ENCODE results near the gene LINGO3. TPM values are rescaled to one million over a fixed set of nuclear protein-coding genes. Genes with fewer than 3 reads are reported as not detected.
"Not testable (repeated sequence)": the region's sequence is repeated elsewhere in the genome, so short reads cannot be mapped to it uniquely, and the experiment has no call there.

Gene LINGO3
- total and polyA plus RNA-seq, 2 donors (not counting 1 experiment from before 2014, with no cell fraction given), result 1.1 to 3.9 TPM

DNA sequence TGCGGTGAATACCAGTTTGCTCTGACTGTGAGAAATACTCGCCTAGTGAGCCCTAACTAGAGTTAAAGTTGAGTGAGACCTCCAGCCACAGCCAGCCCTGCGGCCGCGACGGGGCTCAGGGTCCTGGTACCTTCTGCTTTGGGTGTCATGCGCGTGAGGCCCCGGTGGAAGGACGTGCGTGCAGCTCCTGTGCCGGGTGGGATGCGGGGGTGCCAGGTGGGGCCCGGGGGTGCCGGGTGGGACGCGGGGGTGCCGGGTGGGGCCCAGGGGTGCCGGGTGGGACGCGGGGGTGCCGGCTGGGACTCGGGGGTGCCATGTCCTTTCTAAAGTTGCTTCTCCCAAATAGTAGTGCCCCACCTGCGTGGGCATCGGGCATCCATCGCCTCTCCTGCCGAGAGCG lies 43.6 kb upstream of the LINGO3 start:
- Histone ChIP-seq H3K4me1 (ENCODE audit: control insufficient read depth in 2 of 2, insufficient read depth in 2 of 2, low read length in 2 of 2) (no peaks in the 10 kb centered on the region), H3K9me3 (ENCODE audit: control extremely low read depth in 1 of 3, control insufficient read depth in 2 of 3, insufficient read depth in 1 of 3, low read length in 2 of 3) (no peaks in the 10 kb centered on the region), H3K27me3 (replicated peaks in 1 of 4; ENCODE audit: control extremely low read depth in 1 of 4, control insufficient read depth in 3 of 4, insufficient read depth in 4 of 4, low read length in 3 of 4) (no peaks in the 10 kb centered on the region), H3K4me3 (ENCODE audit: control extremely low read depth in 1 of 5, extremely low read depth in 1 of 5, insufficient read depth in 1 of 5, low read depth in 2 of 5, low read length in 4 of 5) (no peak overlapping the region), H3K27ac (ENCODE audit: low read length in 2 of 2) (no peak overlapping the region), H3K9ac (ENCODE audit: low read length) (no peak overlapping the region), H3K79me2 (ENCODE audit: control insufficient read depth, insufficient read depth, low read length) (peaks cover 6% of the 10 kb centered on the region), H4K20me1 (ENCODE audit: control insufficient read depth, insufficient read depth, low read length, poor library complexity, severe bottlenecking) (peaks cover 12% of the 10 kb centered on the region), H3K4me2 (replicated peaks; ENCODE audit: low read depth, low read length, poor library complexity, severe bottlenecking) (no peak overlapping the region), H3K36me3 (replicated peaks in 1 of 2; ENCODE audit: control extremely low read depth in 1 of 2, control insufficient read depth in 1 of 2, extremely low read depth in 1 of 2, insufficient read depth in 2 of 2, low read length in 1 of 2) (peaks cover 0 to 39% of the 10 kb centered on the region in 2 experiments), H2AFZ (ENCODE audit: insufficient read depth, low read depth, low read length, poor library complexity, severe bottlenecking) (no peak overlapping the region)
- 97% methylated on average over 28 of the region's 28 CpGs for WGBS (ENCODE audit: insufficient coverage)
- H3K4me3 Mint-ChIP-seq, result no peak overlapping the region
- H3K27me3 Mint-ChIP-seq, result no peaks in the 10 kb centered on the region
- H3K27ac Mint-ChIP-seq, result no peak overlapping the region
- ChIA-PET POLR2A (interaction anchor here (0.6 kb wide), 1 partner anchor 173 kb away, joined by 3 read pairs; no protein-coding TSS in a partner anchor), CTCF (interaction anchor here (1.3 kb wide), 1 partner anchor 40 kb away, joined by 4 read pairs; no protein-coding TSS in a partner anchor)
- DNase-seq, result no peak
- H3K9me3 Mint-ChIP-seq (ENCODE audit: insufficient read depth), result no peaks in the 10 kb centered on the region
- no peak for TF ChIP-seq EZH2 (IDR thresholded peaks at IDR 0.05; ENCODE audit: borderline replicate concordance, insufficient read depth, low read depth, low read length, poor library complexity, severe bottlenecking)
- TF ChIP-seq, protein P1, sequence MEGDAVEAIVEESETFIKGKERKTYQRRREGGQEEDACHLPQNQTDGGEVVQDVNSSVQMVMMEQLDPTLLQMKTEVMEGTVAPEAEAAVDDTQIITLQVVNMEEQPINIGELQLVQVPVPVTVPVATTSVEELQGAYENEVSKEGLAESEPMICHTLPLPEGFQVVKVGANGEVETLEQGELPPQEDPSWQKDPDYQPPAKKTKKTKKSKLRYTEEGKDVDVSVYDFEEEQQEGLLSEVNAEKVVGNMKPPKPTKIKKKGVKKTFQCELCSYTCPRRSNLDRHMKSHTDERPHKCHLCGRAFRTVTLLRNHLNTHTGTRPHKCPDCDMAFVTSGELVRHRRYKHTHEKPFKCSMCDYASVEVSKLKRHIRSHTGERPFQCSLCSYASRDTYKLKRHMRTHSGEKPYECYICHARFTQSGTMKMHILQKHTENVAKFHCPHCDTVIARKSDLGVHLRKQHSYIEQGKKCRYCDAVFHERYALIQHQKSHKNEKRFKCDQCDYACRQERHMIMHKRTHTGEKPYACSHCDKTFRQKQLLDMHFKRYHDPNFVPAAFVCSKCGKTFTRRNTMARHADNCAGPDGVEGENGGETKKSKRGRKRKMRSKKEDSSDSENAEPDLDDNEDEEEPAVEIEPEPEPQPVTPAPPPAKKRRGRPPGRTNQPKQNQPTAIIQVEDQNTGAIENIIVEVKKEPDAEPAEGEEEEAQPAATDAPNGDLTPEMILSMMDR (IDR thresholded peaks at IDR 0.05), result no peak
- intact Hi-C loops (cut with micrococcal nuclease), result no loop called here
- no peak for ATAC-seq (ENCODE audit: low read depth)
- no peaks in the 10 kb centered on the region for H3K4me1 Mint-ChIP-seq

DNA sequence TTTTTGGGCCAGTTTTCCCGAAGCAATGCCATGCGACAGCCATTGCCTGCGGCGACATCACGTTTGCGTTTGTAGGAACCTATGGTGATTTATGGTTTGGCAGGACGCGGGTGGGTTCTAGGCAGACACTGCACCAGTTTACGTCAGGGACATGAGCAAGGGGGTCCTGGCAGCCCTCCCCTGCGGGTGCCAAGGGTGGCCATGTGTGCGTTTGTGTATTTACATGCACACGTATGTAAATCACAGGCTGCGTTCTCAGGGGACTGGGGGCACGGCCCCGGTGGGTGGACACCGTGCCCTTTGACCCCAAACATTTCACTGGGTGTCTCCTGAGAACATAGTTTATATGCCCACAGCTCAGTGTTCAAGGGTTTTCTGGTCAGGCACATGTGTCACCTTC lies 42.7 kb upstream of the LINGO3 start:
- 96% methylated on average over 16 of the region's 16 CpGs for WGBS (ENCODE audit: insufficient coverage)
- ChIA-PET CTCF (interaction anchor here (0.5 kb wide), 1 partner anchor 331 kb away, joined by 3 read pairs; no protein-coding TSS in a partner anchor), POLR2A (no interaction called here)
- intact Hi-C loops (cut with micrococcal nuclease), result no loop called here
- H3K36me3 ChIP-seq (replicated peaks in 1 of 2; ENCODE audit: control extremely low read depth in 1 of 2, control insufficient read depth in 1 of 2, extremely low read depth in 1 of 2, insufficient read depth in 2 of 2, low read length in 1 of 2), result peaks cover 0 to 46% of the 10 kb centered on the region in 2 experiments
- H3K9me3 ChIP-seq (ENCODE audit: control extremely low read depth in 1 of 3, control insufficient read depth in 2 of 3, insufficient read depth in 1 of 3, low read length in 2 of 3), result no peaks in the 10 kb centered on the region
- no peak for TF ChIP-seq EZH2 (IDR thresholded peaks at IDR 0.05; ENCODE audit: borderline replicate concordance, insufficient read depth, low read depth, low read length, poor library complexity, severe bottlenecking)
- TF ChIP-seq, protein P1 (IDR thresholded peaks at IDR 0.05), result no peak
- H3K27me3 Mint-ChIP-seq, result no peaks in the 10 kb centered on the region
- no peak overlapping the region for H3K27ac Mint-ChIP-seq
- H3K4me1 ChIP-seq (ENCODE audit: control insufficient read depth in 2 of 2, insufficient read depth in 2 of 2, low read length in 2 of 2), result no peaks in the 10 kb centered on the region
- no peak overlapping the region for H3K9ac ChIP-seq (ENCODE audit: low read length)
- H3K27me3 ChIP-seq (replicated peaks in 1 of 4; ENCODE audit: control extremely low read depth in 1 of 4, control insufficient read depth in 3 of 4, insufficient read depth in 4 of 4, low read length in 3 of 4), result no peaks in the 10 kb centered on the region
- H3K79me2 ChIP-seq (ENCODE audit: control insufficient read depth, insufficient read depth, low read length), result peaks cover 6% of the 10 kb centered on the region
- H3K9me3 Mint-ChIP-seq (ENCODE audit: insufficient read depth), result no peaks in the 10 kb centered on the region
- H3K4me2 ChIP-seq (replicated peaks; ENCODE audit: low read depth, low read length, poor library complexity, severe bottlenecking), result no peak overlapping the region
- ATAC-seq (ENCODE audit: low read depth), result no peak
- H4K20me1 ChIP-seq (ENCODE audit: control insufficient read depth, insufficient read depth, low read length, poor library complexity, severe bottlenecking), result peaks cover 12% of the 10 kb centered on the region
- no peak overlapping the region for H3K27ac ChIP-seq (ENCODE audit: low read length in 2 of 2)
- H3K4me3 Mint-ChIP-seq, result no peak overlapping the region
- no peak overlapping the region for H2AFZ ChIP-seq (ENCODE audit: insufficient read depth, low read depth, low read length, poor library complexity, severe bottlenecking)
- DNase-seq, result no peak
- H3K4me1 Mint-ChIP-seq, result no peaks in the 10 kb centered on the region
- no peak overlapping the region for H3K4me3 ChIP-seq (ENCODE audit: control extremely low read depth in 1 of 5, extremely low read depth in 1 of 5, insufficient read depth in 1 of 5, low read depth in 2 of 5, low read length in 4 of 5)

DNA sequence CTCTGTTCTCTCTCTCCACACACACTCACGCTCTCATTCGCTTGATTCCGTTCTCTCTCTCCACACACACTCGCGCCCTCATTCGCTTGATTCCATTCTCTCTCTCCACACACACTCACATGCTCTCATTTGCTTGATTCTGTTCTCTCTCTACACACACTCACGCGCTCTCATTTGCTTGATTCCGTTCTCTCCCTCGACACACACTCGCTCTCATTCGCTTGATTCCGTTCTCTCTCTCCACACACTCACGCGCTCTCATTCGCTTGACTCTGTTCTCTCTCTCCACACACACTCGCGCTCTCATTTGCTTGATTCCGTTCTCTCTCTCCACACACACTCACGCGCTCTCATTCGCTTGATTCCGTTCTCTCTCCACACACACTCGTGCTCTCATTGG lies 41.9 kb upstream of the LINGO3 start:
- 95% methylated on average over 24 of the region's 24 CpGs for WGBS (ENCODE audit: insufficient coverage)
- H3K9me3 Mint-ChIP-seq (ENCODE audit: insufficient read depth); H2AFZ ChIP-seq (ENCODE audit: insufficient read depth, low read depth, low read length, poor library complexity, severe bottlenecking); H3K27ac Mint-ChIP-seq; H3K4me1 Mint-ChIP-seq; H3K4me1 ChIP-seq (ENCODE audit: control insufficient read depth in 2 of 2, insufficient read depth in 2 of 2, low read length in 2 of 2); H3K79me2 ChIP-seq (ENCODE audit: control insufficient read depth, insufficient read depth, low read length); DNase-seq; ATAC-seq (ENCODE audit: low read depth); H3K27ac ChIP-seq (ENCODE audit: low read length in 2 of 2); POLR2A ChIA-PET; H3K9me3 ChIP-seq (ENCODE audit: control extremely low read depth in 1 of 3, control insufficient read depth in 2 of 3, insufficient read depth in 1 of 3, low read length in 2 of 3); intact Hi-C loops (cut with micrococcal nuclease); H3K27me3 Mint-ChIP-seq; CTCF ChIA-PET; H3K27me3 ChIP-seq (replicated peaks in 1 of 4; ENCODE audit: control extremely low read depth in 1 of 4, control insufficient read depth in 3 of 4, insufficient read depth in 4 of 4, low read length in 3 of 4); H3K9ac ChIP-seq (ENCODE audit: low read length); H3K4me3 Mint-ChIP-seq; H3K4me2 ChIP-seq (replicated peaks; ENCODE audit: low read depth, low read length, poor library complexity, severe bottlenecking); H3K4me3 ChIP-seq (ENCODE audit: control extremely low read depth in 1 of 5, extremely low read depth in 1 of 5, insufficient read depth in 1 of 5, low read depth in 2 of 5, low read length in 4 of 5): not testable (repeated sequence)
- Histone ChIP-seq H3K36me3 (replicated peaks in 1 of 2; ENCODE audit: control extremely low read depth in 1 of 2, control insufficient read depth in 1 of 2, extremely low read depth in 1 of 2, insufficient read depth in 2 of 2, low read length in 1 of 2) (peaks cover 0 to 50% of the 10 kb centered on the region in 2 experiments), H4K20me1 (ENCODE audit: control insufficient read depth, insufficient read depth, low read length, poor library complexity, severe bottlenecking) (peaks cover 12% of the 10 kb centered on the region)
